Liver (tissue), 9 donors: ENCODE data around the gene KAT6B. TPM values are rescaled to one million over a fixed set of nuclear protein-coding genes. Genes with fewer than 3 reads are reported as not detected.

Experiments used
- DNase-seq: peaks from one replicate; pipeline ENCODE4 v3.0.0-alpha.2; 2017; ENCODE audit warnings: low spot score
- H3K27ac ChIP-seq, 2 donors: one replicate each; pipeline ENCODE4 v1.7.0; 2013; ENCODE audit warnings: inconsistent platforms in 2 of 2, low read length in 2 of 2, control low read depth in 1 of 2, low read depth in 1 of 2, mild to moderate bottlenecking in 1 of 2
- H3K27me3 ChIP-seq, 4 donors: one replicate each; pipeline versions ENCODE4 v1.6.1 to v1.7.0; 2013; ENCODE audit warnings: low read length in 3 of 4, inconsistent platforms in 1 of 4, mild to moderate bottlenecking in 1 of 4, moderate library complexity in 1 of 4; ENCODE audit not compliant: control insufficient read depth in 4 of 4, insufficient read depth in 4 of 4
- H3K36me3 ChIP-seq, 4 donors: one replicate each; pipeline versions ENCODE4 v1.6.1 to v1.7.0; 2013; ENCODE audit warnings: low read length in 3 of 4, mild to moderate bottlenecking in 3 of 4, low read depth in 1 of 4, moderate library complexity in 1 of 4; ENCODE audit not compliant: control insufficient read depth in 4 of 4, insufficient read depth in 3 of 4
- H3K4me1 ChIP-seq, 4 donors: one replicate each; pipeline versions ENCODE4 v1.6.1 to v1.7.0; 2013; ENCODE audit warnings: low read length in 3 of 4, mild to moderate bottlenecking in 3 of 4, moderate library complexity in 1 of 4; ENCODE audit not compliant: control insufficient read depth in 4 of 4, insufficient read depth in 4 of 4
- H3K4me3 ChIP-seq, 3 donors: one replicate each; pipeline versions ENCODE4 v1.6.1 to v1.7.0; 2013; ENCODE audit warnings: low read length in 3 of 3, control low read depth in 1 of 3, low read depth in 1 of 3, mild to moderate bottlenecking in 1 of 3
- H3K9ac ChIP-seq, 2 donors: one replicate each; pipeline ENCODE4 v1.7.0; 2013; ENCODE audit warnings: low read length in 2 of 2, mild to moderate bottlenecking in 2 of 2, moderate library complexity in 2 of 2, control low read depth in 1 of 2, low read depth in 1 of 2
- H3K9me3 ChIP-seq, 4 donors: one replicate each; pipeline versions ENCODE4 v1.6.1 to v1.7.0; 2013; ENCODE audit warnings: low read length in 3 of 4; ENCODE audit not compliant: control insufficient read depth in 4 of 4
- FOXA2 ChIP-seq: IDR thresholded peaks from 2 replicates; pipeline ENCODE4 v1.6.1; 2016; ENCODE audit warnings: antibody characterized with exemption
- GABPA ChIP-seq, 2 donors: IDR thresholded peaks in 1 of 2; conservative IDR thresholded peaks in 1 of 2; 2 replicates each; pipeline ENCODE4 v1.6.1; 2016; ENCODE audit warnings: antibody characterized with exemption in 2 of 2, mild to moderate bottlenecking in 1 of 2, moderate library complexity in 1 of 2
- HNF4A ChIP-seq, 2 donors: conservative IDR thresholded peaks; 2 replicates each; pipeline ENCODE4 v1.6.1; 2016; ENCODE audit warnings: antibody characterized with exemption in 2 of 2, mild to moderate bottlenecking in 2 of 2
- HNF4G ChIP-seq: IDR thresholded peaks from 2 replicates; pipeline ENCODE4 v1.6.1; 2016; ENCODE audit warnings: antibody characterized with exemption
- JUND ChIP-seq, 2 donors: IDR thresholded peaks; 2 replicates each; pipeline ENCODE4 v1.6.1; 2016; ENCODE audit warnings: antibody characterized with exemption in 2 of 2
- RAD21 ChIP-seq, 2 donors: IDR thresholded peaks; 2 replicates each; pipeline ENCODE4 v1.6.1; 2016; ENCODE audit warnings: antibody characterized with exemption in 2 of 2, mild to moderate bottlenecking in 2 of 2
- RXRA ChIP-seq, 2 donors: IDR thresholded peaks; 2 replicates each; pipeline ENCODE4 v1.6.1; 2017 to 2018; ENCODE audit warnings: antibody characterized with exemption in 2 of 2, mild to moderate bottlenecking in 1 of 2
- TAF1 ChIP-seq: conservative IDR thresholded peaks from 2 replicates; pipeline ENCODE4 v1.6.1; 2016; ENCODE audit warnings: antibody characterized with exemption, mild to moderate bottlenecking
- YY1 ChIP-seq: IDR thresholded peaks from 2 replicates; pipeline ENCODE4 v1.6.1; 2016; ENCODE audit warnings: antibody characterized with exemption, mild to moderate bottlenecking
- WGBS: extraction: QIAGEN DNeasy Blood & Tissue Kit; methylation state at CpG from one replicate; pipeline ENCODE4 v1.1.7; 2013; 5-methylcytosine and 5-hydroxymethylcytosine counted together
- polyA plus RNA-seq, 2 donors: library from polyadenylated mRNA; stranded (reverse) in 1 of 2; unstranded in 1 of 2; fragments of 200-250 nt in 1 of 2; fragments of >200 nt in 1 of 2; fragmentation: Nextera tagmentation in 1 of 2; extraction: Ambion mirVana in 1 of 2; gene quantifications; one replicate each; pipeline versions ENCODE4 v1.2.1 to v1.2.3, GENCODE V29; 2013 to 2015
- total RNA-seq, 2 donors: library from RNA; depleted of rRNA; stranded (reverse); fragments of >200 nt; gene quantifications; one replicate each; pipeline ENCODE4 v1.2.3, GENCODE V29; 2014
- TF ChIP-seq, protein P1 (sequence below): fragments of 150-350 bp; IDR thresholded peaks from 2 replicates; pipeline ENCODE4 v1.5.1; 2017; ENCODE audit warnings: improper control_type of control experiment, low read depth, low read length; ENCODE audit not compliant: missing input control
- TF ChIP-seq, protein P2 (sequence below): IDR thresholded peaks from 2 replicates; pipeline ENCODE4 v1.6.1; 2016; ENCODE audit warnings: antibody characterized with exemption
- TF ChIP-seq, protein P3 (sequence below): IDR thresholded peaks from 2 replicates; pipeline ENCODE4 v1.6.1; 2016; ENCODE audit warnings: antibody characterized with exemption
- TF ChIP-seq, protein P4 (sequence below): IDR thresholded peaks from 2 replicates; pipeline ENCODE4 v1.6.1; 2016; ENCODE audit warnings: antibody characterized with exemption
- donor health status: healthy.
- donor health status: healthy.
- donor health status: healthy.
- donor health status: healthy.
- donor health status: healthy.

KAT6B gene
- total and polyA plus RNA-seq, 4 donors: 2.0 to 21.2 (median 8.8) TPM

DNA sequence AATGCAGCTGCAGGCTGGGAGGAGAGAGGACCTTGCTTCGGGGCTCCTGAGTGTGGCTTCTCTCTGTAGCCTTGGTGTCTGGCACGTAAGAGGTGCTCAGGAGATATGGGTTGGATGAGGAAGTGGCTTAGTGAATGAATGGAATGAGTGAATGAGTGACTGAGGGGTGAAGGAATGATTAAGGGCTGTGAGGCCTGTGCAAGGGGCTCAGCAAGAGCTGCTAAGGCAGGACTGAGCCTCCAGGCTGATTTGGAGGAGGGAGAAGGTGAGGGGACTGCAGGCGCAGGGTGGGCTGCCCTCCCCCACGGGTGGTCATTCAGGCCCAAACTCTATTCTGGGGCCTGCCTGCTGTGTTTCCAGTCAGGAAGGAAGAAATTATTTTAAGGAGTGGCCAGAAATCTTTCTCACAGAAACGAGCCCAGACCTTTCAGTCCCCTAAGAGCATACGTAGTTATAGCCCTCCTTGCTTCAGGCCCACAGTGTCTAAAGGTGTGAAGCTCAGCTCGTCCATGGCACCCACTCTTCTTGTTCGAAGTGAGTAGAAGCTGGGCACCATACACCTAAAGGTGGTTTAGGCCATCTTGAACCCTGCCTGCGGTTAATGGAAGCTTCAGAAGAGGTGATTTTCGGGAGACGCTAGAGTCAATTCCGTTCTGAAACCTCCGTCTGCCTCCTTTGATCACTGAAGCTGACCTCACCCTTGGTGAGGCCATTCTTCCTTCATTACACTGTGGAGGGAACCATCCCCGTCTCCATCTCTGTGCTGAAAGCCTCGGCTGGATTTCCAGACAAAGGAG is 235.5 kb downstream of the KAT6B start (continued):
- TF ChIP-seq, protein P1, sequence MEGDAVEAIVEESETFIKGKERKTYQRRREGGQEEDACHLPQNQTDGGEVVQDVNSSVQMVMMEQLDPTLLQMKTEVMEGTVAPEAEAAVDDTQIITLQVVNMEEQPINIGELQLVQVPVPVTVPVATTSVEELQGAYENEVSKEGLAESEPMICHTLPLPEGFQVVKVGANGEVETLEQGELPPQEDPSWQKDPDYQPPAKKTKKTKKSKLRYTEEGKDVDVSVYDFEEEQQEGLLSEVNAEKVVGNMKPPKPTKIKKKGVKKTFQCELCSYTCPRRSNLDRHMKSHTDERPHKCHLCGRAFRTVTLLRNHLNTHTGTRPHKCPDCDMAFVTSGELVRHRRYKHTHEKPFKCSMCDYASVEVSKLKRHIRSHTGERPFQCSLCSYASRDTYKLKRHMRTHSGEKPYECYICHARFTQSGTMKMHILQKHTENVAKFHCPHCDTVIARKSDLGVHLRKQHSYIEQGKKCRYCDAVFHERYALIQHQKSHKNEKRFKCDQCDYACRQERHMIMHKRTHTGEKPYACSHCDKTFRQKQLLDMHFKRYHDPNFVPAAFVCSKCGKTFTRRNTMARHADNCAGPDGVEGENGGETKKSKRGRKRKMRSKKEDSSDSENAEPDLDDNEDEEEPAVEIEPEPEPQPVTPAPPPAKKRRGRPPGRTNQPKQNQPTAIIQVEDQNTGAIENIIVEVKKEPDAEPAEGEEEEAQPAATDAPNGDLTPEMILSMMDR: no peak
- TF ChIP-seq, protein P2, sequence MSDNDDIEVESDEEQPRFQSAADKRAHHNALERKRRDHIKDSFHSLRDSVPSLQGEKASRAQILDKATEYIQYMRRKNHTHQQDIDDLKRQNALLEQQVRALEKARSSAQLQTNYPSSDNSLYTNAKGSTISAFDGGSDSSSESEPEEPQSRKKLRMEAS: no peak
- no peak for TF ChIP-seq JUND (IDR thresholded peaks at IDR 0.05)

DNA sequence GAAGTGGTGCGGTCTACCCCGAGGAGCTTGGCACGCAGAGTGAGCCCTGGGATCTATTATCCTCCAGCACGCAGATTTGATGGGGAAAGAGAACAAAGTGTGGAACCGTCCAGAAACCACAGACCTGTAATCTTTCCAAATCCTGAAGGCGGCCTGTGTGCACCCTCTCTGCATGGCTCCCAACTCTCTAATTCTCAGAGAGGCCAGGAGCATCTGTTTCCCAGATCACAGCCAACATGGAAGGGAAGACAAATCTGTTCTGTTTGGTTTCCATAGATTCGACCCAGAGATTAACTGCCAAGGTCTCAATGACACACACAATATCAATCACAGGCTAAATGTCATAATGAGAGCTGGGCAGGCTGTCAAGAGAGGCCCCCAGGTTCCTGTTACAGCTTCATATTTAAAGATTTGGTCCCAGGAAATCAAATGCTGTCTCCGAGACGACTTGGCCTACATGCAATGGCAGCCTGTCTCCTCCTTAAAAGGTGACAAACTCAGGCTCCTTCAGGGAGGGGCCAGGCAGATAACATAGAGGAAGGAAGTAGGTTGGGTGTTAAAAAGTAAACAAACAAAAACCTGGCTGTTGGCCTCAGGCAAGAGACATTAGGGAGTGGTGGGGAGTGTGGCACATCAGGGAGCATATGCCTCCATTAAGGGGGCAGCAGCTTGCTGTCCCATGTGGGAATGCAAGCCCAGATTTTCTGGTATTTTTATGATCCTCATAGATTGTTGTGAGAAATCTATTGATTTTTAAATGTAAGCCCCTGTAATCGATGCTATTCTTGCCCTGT is 236.3 kb downstream of the KAT6B start:
- H3K27ac ChIP-seq: no peak overlapping the region
- H3K4me3 ChIP-seq: no peak overlapping the region
- TF ChIP-seq, protein P3, sequence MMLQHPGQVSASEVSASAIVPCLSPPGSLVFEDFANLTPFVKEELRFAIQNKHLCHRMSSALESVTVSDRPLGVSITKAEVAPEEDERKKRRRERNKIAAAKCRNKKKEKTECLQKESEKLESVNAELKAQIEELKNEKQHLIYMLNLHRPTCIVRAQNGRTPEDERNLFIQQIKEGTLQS: no peak
- TF ChIP-seq RXRA (IDR thresholded peaks at IDR 0.05) (no peak), HNF4A (conservative IDR thresholded peaks at IDR 0.05) (no peak), YY1 (no peak), TAF1 (no peak), HNF4G (no peak), FOXA2 (no peak), JUND (IDR thresholded peaks at IDR 0.05) (no peak)
- TF ChIP-seq, protein P4, sequence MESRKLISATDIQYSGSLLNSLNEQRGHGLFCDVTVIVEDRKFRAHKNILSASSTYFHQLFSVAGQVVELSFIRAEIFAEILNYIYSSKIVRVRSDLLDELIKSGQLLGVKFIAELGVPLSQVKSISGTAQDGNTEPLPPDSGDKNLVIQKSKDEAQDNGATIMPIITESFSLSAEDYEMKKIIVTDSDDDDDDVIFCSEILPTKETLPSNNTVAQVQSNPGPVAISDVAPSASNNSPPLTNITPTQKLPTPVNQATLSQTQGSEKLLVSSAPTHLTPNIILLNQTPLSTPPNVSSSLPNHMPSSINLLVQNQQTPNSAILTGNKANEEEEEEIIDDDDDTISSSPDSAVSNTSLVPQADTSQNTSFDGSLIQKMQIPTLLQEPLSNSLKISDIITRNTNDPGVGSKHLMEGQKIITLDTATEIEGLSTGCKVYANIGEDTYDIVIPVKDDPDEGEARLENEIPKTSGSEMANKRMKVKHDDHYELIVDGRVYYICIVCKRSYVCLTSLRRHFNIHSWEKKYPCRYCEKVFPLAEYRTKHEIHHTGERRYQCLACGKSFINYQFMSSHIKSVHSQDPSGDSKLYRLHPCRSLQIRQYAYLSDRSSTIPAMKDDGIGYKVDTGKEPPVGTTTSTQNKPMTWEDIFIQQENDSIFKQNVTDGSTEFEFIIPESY: no peak
- H3K9ac ChIP-seq: no peak overlapping the region
- H3K4me1 ChIP-seq: no peaks in the 10 kb centered on the region
- no peaks in the 10 kb centered on the region for H3K9me3 ChIP-seq
- WGBS: 89% methylated on average over 10 of the region's 10 CpGs
- no peak for DNase-seq
- H3K36me3 ChIP-seq: no peaks in the 10 kb centered on the region
- H3K27me3 ChIP-seq: no peaks in the 10 kb centered on the region

DNA sequence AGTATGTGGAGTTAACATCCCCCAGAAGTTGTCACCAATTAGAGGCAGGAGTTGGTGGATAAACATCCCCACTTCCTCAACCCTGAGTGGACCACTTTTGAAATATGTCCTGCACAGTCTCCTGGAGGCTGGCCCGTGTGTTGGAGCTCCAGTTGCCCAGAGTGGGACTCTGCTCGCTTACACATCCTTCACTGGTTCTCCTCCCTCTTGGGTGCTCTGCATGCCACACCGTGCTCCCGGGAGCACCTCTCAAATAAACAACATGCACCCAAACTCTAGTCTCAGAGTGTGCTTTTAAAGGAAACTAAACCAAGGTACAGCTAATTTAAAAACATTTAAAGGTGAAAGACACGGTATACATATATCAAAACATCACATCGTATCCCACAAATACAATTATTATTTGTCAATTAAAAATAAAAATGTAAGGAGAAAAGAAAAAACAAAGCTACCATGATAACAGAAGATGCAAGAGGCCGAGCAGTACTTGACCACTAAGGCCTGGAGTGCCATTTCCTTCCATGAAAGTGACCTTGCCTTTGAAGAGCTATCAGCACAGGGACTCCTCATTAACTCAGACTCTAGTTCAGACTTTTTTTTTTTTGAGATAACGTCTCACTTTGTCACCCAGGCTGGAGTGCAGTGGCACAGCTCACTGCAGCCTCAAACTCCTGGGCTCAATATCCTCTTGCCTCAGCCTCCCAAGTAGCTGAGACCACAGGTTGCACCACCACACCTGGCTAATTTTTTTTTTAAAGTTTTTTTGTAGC is 237.2 kb downstream of the KAT6B start:
- TF ChIP-seq GABPA (IDR thresholded peaks at IDR 0.05 in 1 of 2, conservative IDR thresholded peaks at IDR 0.05 in 1 of 2): no peak
- TF ChIP-seq, protein P3: no peak
- TF ChIP-seq YY1: no peak
- TF ChIP-seq, protein P2: no peak
- TF ChIP-seq RAD21 (IDR thresholded peaks at IDR 0.05): no peak
- no peak for TF ChIP-seq TAF1
- H3K27me3 ChIP-seq: no peaks in the 10 kb centered on the region
- H3K4me1 ChIP-seq: no peaks in the 10 kb centered on the region
- DNase-seq: no peak
- H3K9me3 ChIP-seq: no peaks in the 10 kb centered on the region
- no peak overlapping the region for H3K27ac ChIP-seq
- H3K36me3 ChIP-seq: no peaks in the 10 kb centered on the region
- 90% methylated on average over 8 of the region's 8 CpGs for WGBS
- no peak overlapping the region for H3K4me3 ChIP-seq
- no peak overlapping the region for H3K9ac ChIP-seq
